ENCODE data around the gene INPP4B. TPM values are rescaled to one million over a fixed set of nuclear protein-coding genes. Genes with fewer than 3 reads are reported as not detected.

INPP4B gene
- total RNA-seq, 1 experiment from 2014 or later, result 17.6 TPM

DNA sequence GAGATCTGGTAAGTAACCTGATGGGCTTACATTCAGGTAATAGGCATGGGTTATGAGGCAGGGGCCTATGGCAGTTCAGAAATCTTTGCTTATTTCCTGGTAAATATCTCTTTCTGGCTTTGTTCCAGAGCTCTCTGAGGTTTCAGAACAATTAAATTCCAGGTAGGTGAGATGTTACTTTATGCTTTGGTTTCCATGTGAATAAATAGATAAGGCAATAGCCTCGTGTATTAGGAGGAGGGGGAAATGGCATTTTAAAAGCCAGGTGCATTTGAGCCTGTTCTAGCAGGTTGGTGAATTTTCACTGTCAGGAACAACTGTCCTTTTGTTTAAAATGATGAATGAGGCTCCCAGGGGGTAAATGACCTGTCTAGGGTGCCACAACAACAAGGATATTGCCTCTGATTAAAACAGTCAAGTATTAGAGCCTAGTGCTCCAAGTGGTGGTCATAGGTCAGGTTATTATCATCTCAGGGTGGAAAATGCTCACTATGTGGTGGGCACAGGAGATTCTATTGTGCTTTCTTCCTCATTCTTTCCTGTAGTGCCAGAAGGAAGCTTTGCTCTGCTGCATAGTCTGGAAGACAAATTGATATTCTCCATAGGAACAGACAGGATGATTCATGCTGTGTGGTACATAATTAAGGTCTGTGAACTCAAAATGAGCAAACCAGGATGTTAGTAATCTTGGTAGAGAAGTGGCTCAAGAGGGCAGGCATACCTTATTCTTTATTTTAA is 296.2 kb downstream of the INPP4B start:
- Mint-ChIP-seq H3K27me3 (ENCODE audit: insufficient read depth, unreplicated experiment) (no peaks in the 10 kb centered on the region), H3K4me1 (ENCODE audit: insufficient read depth, unreplicated experiment) (peaks cover 30% of the 10 kb centered on the region), H3K4me3 (ENCODE audit: unreplicated experiment) (no peak overlapping the region), H3K27ac (ENCODE audit: low read depth, unreplicated experiment) (peak overlapping the region; percentile 77), H3K36me3 (ENCODE audit: insufficient read depth, unreplicated experiment) (no peaks in the 10 kb centered on the region), H3K9me3 (ENCODE audit: unreplicated experiment) (no peaks in the 10 kb centered on the region)
- TF ChIP-seq, protein P1, sequence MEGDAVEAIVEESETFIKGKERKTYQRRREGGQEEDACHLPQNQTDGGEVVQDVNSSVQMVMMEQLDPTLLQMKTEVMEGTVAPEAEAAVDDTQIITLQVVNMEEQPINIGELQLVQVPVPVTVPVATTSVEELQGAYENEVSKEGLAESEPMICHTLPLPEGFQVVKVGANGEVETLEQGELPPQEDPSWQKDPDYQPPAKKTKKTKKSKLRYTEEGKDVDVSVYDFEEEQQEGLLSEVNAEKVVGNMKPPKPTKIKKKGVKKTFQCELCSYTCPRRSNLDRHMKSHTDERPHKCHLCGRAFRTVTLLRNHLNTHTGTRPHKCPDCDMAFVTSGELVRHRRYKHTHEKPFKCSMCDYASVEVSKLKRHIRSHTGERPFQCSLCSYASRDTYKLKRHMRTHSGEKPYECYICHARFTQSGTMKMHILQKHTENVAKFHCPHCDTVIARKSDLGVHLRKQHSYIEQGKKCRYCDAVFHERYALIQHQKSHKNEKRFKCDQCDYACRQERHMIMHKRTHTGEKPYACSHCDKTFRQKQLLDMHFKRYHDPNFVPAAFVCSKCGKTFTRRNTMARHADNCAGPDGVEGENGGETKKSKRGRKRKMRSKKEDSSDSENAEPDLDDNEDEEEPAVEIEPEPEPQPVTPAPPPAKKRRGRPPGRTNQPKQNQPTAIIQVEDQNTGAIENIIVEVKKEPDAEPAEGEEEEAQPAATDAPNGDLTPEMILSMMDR (IDR thresholded peaks at IDR 0.05; ENCODE audit: unreplicated experiment), result no peak
- peak; percentile 58 for DNase-seq (ENCODE audit: unreplicated experiment)
- intact Hi-C loops (cut with micrococcal nuclease), result loop anchor here (10.0 kb wide), 2 partner anchors 195 to 295 kb away; partner anchors contain the start of gene INPP4B
- BruUV-seq (replicated peaks), result no TSS peak
- ChIA-PET POLR2A (no interaction called here), CTCF (interaction anchor here (0.7 to 1.0 kb wide), 3 partner anchors 60 to 197 kb away, joined by 3 read pairs; no protein-coding TSS in a partner anchor)

- Mint-ChIP-seq H3K27me3 (ENCODE audit: insufficient read depth, unreplicated experiment) (no peaks in the 10 kb centered on the region), H3K4me3 (ENCODE audit: unreplicated experiment) (no peak overlapping the region), H3K27ac (ENCODE audit: low read depth, unreplicated experiment) (peak overlapping the region; percentile 77), H3K36me3 (ENCODE audit: insufficient read depth, unreplicated experiment) (no peaks in the 10 kb centered on the region), H3K9me3 (ENCODE audit: unreplicated experiment) (no peaks in the 10 kb centered on the region), H3K4me1 (ENCODE audit: insufficient read depth, unreplicated experiment) (peaks cover 30% of the 10 kb centered on the region)
- ChIA-PET CTCF (interaction anchor here (0.7 to 1.0 kb wide), 2 partner anchors 61 to 197 kb away, joined by 3 read pairs; no protein-coding TSS in a partner anchor), POLR2A (no interaction called here)
- TF ChIP-seq, protein P1 (IDR thresholded peaks at IDR 0.05; ENCODE audit: unreplicated experiment), result no peak
- intact Hi-C loops (cut with micrococcal nuclease), result no loop called here
- no peak for DNase-seq (ENCODE audit: unreplicated experiment)
- BruUV-seq (replicated peaks), result no TSS peak
These were observed 296.9 kb downstream of the INPP4B start for GRCh38 chr4:142549248-142549647.

DNA sequence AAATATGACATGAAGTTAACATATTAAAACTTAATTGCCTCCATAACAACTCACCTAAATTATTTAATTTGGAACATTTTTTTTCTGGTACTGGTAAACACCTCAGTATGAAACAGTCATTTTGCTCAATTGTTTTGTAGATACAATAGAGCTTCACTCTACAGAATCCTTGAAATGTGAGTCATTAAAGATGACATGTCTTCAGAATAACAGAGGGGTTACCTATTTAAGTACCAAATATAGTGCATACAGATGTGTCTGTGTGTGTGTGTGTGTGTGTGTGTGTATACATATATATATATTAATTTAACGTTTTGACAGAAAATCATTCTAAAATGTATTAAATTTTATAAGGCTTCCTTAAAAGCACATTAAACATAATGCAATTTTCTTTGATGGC is 297.6 kb downstream of the INPP4B start:
- no peak for DNase-seq (ENCODE audit: unreplicated experiment)
- BruUV-seq (replicated peaks), result no TSS peak
- intact Hi-C loops (cut with micrococcal nuclease), result no loop called here
- no peak overlapping the region for H3K27ac Mint-ChIP-seq (ENCODE audit: low read depth, unreplicated experiment)
- TF ChIP-seq, protein P1 (IDR thresholded peaks at IDR 0.05; ENCODE audit: unreplicated experiment), result no peak
- H3K4me1 Mint-ChIP-seq (ENCODE audit: insufficient read depth, unreplicated experiment), result peaks cover 30% of the 10 kb centered on the region
- ChIA-PET CTCF (interaction anchor here (1.1 kb wide), 1 partner anchor 9 kb away, joined by 3 read pairs; no protein-coding TSS in a partner anchor), POLR2A (interaction anchor here (0.6 to 1.2 kb wide), 3 partner anchors 143 to 649 kb away, joined by 3 to 4 read pairs (median 3); no protein-coding TSS in a partner anchor)
- H3K27me3 Mint-ChIP-seq (ENCODE audit: insufficient read depth, unreplicated experiment), result no peaks in the 10 kb centered on the region
- no peaks in the 10 kb centered on the region for H3K36me3 Mint-ChIP-seq (ENCODE audit: insufficient read depth, unreplicated experiment)
- no peak overlapping the region for H3K4me3 Mint-ChIP-seq (ENCODE audit: unreplicated experiment)
- no peaks in the 10 kb centered on the region for H3K9me3 Mint-ChIP-seq (ENCODE audit: unreplicated experiment)

- peaks cover 30% of the 10 kb centered on the region for H3K4me1 Mint-ChIP-seq (ENCODE audit: insufficient read depth, unreplicated experiment)
- no peaks in the 10 kb centered on the region for H3K27me3 Mint-ChIP-seq (ENCODE audit: insufficient read depth, unreplicated experiment)
These were observed 298.1 kb downstream of the INPP4B start for GRCh38 chr4:142547974-142548373.

More at GRCh38 chr4:142547974-142548373, 298.1 kb downstream of the INPP4B start:
- DNase-seq (ENCODE audit: unreplicated experiment), result no peak
- ChIA-PET POLR2A (interaction anchor here (0.6 to 1.2 kb wide), 4 partner anchors 96 to 648 kb away, joined by 3 to 5 read pairs (median 4); no protein-coding TSS in a partner anchor), CTCF (interaction anchor here (1.1 kb wide), 1 partner anchor 8 kb away, joined by 3 read pairs; no protein-coding TSS in a partner anchor)
- Mint-ChIP-seq H3K27ac (ENCODE audit: low read depth, unreplicated experiment) (peak overlapping the region; percentile 27), H3K9me3 (ENCODE audit: unreplicated experiment) (no peaks in the 10 kb centered on the region), H3K4me3 (ENCODE audit: unreplicated experiment) (no peak overlapping the region), H3K36me3 (ENCODE audit: insufficient read depth, unreplicated experiment) (no peaks in the 10 kb centered on the region)
- intact Hi-C loops (cut with micrococcal nuclease), result no loop called here
- no TSS peak for BruUV-seq (replicated peaks)
- TF ChIP-seq, protein P1 (IDR thresholded peaks at IDR 0.05; ENCODE audit: unreplicated experiment), result no peak
